Stimulated activated CD8-positive, alpha-beta memory T cell treated with anti-CD3 and anti-CD28 coated beads, Interleukin-4, amount 100 ng/mL, for 1 hour (primary cell): ENCODE results near the gene BRF1.
"Not testable (repeated sequence)": the region's sequence is repeated elsewhere in the genome, so short reads cannot be mapped to it uniquely, and the experiment has no call there.

ENCODE experiments used
- DNase-seq, 2 donors: peaks; one replicate each; pipeline ENCODE4 v3.0.0-alpha.2; 2020; ENCODE audit warnings: low read depth in 2 of 2, low spot score in 1 of 2

The BRF1 gene

DNA sequence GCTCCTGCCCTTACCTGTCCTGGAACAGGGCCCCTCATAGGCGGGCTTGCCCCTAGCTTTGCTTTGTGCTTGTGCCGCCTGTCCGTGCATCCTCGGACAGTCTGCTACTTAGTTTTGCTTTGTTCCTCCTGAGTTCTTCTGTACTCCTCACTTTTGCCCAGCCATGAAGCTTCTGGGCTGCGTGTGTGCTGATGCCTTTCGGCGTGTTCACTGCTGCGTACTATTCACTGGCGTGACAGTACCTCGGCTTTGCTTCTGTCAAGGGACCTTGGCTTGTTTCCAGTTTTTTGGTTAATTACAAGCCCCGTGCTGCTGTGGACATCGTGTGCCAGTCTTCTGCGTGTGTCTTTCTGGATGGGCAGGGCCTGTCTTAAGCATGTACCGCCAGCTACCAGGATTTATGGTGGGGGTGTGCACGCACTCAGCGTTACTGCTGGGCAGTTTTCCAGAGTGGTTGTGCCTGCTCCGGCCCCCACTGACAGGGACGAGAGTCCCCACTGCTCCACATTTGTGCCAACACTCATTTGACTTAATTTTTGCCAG, 16.2 kb upstream of the BRF1 start:
- DNase-seq: no peak

DNA sequence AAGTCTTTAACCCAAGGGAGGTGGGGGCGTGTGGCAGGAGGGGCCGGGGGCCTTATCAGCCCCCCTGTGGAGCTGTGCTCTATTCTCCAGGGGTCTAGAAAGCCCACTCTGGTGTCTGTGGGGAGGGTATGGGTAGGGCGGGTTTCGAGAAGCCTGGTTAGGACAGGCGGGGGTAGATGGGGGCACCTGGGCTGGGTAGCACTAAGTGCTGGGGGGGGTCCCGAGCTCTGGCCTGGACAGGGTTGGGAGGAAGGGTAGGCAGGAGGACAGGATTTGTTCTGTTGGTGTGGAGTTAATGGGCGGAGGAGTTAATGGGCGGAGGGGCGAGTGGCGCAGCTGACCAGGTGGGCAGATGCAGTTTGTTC, 15.8 kb upstream of the BRF1 start:
- DNase-seq: no peak

DNA sequence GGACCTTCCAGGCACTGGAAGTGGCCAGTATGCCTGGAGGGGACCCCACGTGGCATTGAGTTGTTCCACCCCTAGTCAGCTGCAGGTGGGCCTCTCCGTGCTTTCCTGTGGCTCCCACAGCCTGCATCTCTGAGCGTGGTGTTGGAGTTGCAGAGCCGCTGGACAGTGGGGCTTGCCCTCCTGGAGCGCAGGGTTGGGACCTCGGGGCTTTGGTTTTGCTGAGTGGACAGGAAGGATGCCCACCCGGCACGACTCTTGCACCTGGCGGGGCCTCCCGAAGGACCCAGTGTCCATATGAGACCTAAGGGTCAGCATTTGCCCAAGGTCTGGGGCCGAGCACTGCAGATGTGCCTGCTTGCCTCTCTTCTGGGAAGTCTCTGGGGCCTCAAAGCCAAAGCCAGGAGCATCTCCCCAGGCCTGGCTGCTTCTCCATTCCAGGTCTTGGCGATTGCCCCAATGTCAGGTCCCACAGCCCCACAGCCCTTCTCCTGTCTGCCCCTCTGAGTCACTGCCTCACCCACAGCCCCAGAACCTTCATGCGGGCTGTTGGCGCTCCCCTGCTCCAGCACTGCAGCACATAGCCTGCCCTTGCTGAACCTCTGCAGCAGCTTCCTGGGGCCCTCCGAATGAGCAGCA, 15.3 kb upstream of the BRF1 start:
- DNase-seq: no peak

DNA sequence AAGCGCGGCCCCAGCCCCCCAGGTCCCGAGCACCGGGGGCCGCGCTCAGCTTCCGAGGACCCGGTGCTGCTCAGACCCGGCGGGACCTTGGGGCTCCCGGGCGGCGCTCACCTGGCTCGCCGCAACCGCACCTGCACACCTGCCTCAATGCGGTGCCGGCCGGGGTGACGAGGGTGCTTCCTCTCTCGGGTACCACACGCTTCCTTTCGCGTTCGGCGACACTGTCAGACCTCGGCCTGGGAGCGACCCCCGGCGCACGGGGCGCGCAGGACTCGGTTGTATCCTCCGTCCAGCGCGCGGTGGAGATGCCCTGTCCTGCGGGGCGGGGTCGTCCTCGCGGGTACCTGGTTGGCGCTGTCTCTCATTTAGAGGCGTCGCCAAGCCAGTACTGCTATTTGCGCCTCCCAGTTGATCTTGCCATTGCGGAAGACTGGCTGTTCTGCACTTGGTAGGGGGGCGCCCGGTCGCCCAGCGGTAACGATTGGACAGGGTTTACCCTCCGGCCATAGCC, 14.5 kb upstream of the BRF1 start:
- DNase-seq: peak in 1 of 2 donors; percentile 24

DNA sequence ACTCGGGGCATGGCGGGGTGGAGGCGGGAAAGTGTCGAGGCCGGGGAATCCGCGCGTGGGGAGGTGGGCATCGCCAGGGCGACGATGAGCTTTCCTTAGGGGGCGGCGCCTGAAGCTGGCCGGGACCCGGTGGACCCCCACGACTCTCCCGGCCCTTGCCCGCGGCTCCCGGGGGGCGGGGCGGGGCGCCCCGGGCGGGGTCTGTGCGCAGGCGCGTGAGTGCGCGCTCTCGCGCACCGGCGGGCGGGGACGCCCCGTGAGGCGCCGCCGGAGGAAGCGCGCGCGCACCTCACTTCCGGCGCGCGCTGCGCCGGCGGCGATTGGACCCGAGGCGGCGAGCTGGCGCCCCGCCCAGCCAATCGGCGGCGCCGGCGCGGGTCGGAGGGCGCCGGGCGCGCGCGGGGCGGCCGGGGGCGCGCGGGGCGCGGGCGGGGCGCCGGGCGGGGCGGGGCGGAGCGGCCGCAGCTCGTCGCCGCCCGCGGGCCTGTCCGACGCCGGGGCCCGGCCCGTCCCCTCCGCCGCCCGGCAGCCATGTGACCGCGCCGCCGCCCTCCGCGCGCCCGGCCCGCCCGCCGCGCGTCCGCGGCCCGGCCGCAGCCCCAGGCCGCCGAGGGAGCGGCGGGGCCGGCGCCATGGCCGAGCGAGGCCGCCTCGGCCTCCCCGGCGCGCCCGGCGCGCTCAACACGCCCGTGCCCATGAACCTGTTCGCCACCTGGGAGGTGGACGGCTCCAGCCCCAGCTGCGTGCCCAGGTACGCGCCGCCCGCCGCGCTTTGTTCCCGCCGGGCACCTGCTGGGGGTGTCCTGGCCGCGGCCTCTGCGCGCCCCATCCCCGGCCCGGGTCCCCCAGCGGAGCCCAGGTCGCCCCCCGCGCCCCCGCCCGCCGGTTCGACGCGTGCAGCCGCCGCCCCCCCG, 13.7 kb upstream of the BRF1 start, which contains the start of gene PACS2:
Gene PACS2, plus strand, starts transcription at position 462 of the 914 bp plus-strand sequence. Its CDS starts 171 bp downstream, at position 633.
- DNase-seq: peak; percentile 34 to 49

- peak in 1 of 2 donors; percentile 11 for DNase-seq
Observed at GRCh38 chr14:105313381-105314286, 12.8 kb upstream of the BRF1 start.

DNA sequence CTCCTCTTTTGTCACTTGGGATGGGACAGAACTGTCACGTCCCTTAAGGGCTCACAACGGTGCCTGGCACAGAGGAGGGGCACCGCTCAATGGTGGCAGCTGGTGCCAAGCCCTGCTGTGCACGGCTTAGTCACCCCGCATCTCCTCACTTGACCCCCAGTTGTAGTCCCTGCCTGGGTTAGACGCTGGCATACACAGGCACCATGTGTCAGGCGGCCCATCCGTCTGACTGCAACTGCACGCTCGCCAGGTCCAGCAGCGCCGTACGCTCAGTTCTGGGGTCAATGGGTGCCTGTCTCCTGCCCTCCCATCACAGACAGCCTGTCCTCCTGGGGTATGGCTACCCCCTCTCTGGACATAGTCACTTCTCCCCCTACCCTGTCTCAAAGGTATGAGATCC, 12.2 kb upstream of the BRF1 start:
- no peak for DNase-seq

DNA sequence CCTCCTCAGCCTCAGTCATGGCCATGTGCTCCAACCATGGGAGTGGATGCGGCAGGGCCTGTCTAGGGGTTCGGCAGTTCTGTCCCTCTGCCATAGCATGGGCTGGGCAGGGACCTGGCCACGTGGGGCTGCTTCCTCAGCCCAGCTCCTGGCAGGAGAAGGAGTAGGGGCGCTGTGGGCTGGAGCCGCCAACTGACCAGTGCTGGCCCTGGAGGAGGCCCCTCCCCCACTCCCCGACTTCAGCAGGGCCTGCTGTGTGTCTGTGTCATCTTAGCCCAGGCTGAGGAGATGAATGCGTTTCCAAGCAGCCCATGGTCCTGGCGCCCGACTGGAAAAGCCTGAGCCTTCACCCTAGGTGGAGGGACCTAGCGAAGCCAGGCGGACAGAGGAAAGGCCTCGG, 11.0 kb upstream of the BRF1 start:
- no peak for DNase-seq

DNA sequence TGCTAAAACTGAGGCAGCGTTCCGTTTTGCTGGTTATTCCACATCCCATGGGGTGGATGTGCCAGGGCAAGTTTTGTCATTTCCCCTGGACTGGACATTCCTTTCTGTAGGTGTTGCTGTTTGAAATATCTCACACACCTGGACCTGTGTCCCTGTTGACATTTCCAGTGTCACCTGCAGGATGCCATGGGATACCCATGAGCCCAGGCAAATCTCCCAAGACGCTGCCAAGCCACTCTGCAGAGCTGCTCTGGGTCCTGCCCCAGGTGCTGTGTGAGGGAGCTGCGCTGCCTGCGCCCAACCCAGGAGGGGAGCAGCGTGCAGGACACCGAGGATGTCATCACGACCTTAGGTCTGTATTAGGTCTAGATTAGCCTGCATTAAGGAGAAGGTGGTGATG, 8.6 kb upstream of the BRF1 start:
- DNase-seq: no peak

GRCh38 chr14:105307052-105307727, 6.4 kb upstream of the BRF1 start:
- no peak for DNase-seq

GRCh38 chr14:105305791-105306190, 5.0 kb upstream of the BRF1 start:
- DNase-seq: no peak

GRCh38 chr14:105305345-105305744, 4.5 kb upstream of the BRF1 start:
- no peak for DNase-seq

DNA sequence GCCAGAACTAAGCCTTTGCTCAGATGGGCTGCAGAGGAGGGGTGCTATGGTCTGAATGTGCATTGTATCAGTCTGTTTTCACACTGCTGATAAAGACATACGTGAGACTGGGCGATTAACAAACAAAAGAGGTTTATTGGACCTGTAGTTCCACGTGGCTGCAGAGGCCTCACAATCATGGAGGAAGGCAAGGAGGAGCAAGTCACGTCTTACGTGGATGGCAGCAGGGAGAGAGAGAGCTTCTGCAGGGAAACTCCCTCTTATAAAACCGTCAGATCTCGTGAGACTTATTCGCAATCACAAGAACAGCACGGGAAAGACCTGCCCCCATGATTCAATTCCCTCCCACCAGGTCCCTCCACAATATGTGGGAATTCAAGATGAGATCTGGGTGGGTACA, 3.8 kb upstream of the BRF1 start:
- DNase-seq: no peak

DNA sequence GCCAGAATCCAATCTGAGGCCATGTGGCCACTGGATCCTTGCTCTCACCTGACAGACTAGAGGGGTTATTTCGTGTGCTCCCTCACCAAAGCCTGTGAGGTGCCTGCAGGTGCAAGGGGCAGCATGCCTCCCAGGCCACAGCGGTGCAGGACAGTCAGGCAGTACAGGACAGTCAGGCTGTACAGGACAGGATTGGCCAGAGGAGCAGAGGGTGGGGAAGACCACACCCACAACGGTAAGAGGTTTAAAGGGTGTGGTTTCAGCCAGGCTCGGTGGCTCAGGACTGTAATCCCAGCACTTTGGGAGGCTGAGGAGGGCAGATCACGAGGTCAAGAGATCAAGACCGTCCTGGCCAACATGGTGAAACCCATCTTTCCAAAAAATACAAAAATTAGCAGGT, 3.1 kb upstream of the BRF1 start:
- no peak for DNase-seq

DNA sequence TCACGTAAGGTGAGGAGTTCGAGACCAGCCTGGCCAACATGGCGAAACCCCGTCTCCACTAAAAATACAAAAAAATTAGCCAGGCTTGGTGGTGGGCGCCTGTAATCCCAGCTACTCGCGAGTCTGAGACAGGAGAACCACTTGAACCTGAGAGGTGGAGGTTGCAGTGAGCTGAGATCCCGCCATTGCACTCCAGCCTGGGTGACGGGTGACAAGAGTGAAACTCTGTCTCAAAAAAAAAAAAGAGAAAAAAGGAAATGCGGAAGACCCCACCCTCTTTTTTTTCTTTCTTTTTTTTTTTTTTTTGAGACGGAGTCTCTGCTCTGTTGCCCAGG, 1.1 kb upstream of the BRF1 start:
- DNase-seq: not testable (repeated sequence)

DNA sequence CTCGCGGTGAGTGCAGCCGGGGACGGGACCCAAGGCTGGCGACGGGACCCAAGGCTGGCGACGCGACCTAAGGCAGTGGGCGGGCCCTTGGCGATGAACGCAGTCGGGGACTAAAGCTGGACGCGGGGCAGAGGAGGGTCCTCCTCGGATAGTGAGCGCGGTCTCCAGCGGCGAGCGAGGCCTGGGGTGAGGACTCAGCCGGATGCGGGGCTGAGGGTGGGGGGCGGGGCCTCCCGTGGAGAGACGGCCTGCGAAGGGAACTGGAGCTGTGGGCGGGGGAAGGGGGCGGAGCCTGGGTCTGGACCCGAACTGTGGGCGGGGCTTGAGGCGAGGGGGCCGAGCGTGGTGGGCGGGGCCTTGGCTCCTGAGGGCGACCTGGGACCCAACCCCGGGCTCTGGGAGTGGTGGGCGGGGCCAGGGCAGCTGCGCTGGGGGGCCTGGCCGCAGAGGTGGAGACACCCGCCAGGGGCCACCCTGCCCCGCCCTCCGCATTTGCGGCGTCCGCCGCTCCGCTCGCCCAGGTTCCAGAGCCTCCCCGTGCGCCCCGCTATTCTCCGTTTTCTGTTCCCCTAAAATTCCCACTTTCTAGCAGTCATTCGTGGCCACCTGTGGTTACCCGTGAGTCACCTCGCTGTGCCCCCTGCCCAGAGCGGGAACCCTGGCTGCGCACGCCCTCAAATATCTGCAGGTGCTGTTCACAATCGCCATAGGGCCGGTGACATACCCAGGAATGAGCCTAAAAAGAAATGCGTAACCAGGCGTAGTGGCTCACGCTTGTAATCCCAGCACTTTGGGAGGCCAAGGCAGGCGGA, 508 bp upstream of the BRF1 start:
- DNase-seq: peak; percentile 98 to 100

- DNase-seq: no peak
Observed at GRCh38 chr14:105299654-105300541, 903 bp downstream of the BRF1 start.

DNA sequence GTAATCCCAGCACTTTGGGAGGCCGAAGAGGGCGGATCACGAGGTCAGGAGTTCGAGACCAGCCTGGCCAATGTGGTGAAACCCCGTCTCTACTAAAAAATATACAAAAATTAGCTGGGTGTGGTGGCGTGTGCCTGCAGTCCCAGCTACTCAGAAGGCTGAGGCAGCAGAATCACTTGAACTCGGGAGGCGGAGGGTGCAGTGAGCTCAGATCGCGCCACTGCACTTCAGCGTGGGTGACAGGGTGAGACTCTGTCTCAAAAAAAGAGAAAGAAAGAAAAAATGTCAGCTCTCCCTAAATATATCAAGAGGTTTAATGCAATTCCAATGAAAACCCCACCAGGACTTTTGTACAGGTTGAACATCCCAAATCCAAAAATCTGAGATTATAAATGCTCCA, 3.5 kb downstream of the BRF1 start:
- not testable (repeated sequence) for DNase-seq

DNA sequence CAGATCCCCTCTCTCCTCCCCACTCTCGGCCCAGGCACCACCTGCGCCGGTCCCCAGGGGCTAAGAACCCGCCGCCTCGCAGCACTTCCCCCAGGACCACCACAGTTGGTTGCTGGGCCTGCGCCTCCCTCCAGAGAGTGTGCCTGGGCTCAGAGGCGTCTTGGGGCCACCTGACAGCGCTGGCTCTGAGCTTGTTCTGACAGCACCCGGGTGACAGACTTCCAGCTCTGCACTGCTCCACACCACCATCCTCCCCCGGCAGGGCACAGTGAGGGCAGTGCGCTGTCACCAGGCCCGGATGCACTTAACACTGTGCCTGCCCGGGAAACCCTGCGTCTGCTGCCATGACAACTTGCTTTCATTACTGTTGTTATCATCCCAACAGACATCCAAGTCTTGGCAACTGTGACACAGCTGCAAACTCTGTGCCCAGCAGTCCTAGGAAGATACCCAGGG, 6.6 kb downstream of the BRF1 start:
- DNase-seq: peak; percentile 27 to 35
